AG04450 (cell line): ENCODE measurements around the gene ZIC5. TPM values are rescaled to one million over a fixed set of nuclear protein-coding genes. Genes with fewer than 3 reads are reported as not detected.

Source experiments
- CTCF ChIA-PET: fragments of 300-600, 350-600 bp; formaldehyde crosslinking; extraction: SDS; loops from one replicate; lab custom pipeline; 2022; ENCODE audit warnings: antibody characterized with exemption, inconsistent platforms; lab: Charles Lee
- POLR2A ChIA-PET: fragments of 350-600 bp; formaldehyde crosslinking; extraction: SDS; loops from one replicate; lab custom pipeline; 2021; ENCODE audit warnings: antibody characterized with exemption, inconsistent platforms; lab: Yijun Ruan, JAX
- DNase-seq: peaks from one replicate; pipeline ENCODE4 v3.0.0-alpha.2; 2011; ENCODE audit warnings: low read depth, low spot score
- H3K27ac ChIP-seq: one replicate; pipeline ENCODE4 v1.5.1; 2012; ENCODE audit warnings: low read depth, low read length, control low read depth
- H3K27me3 ChIP-seq: one replicate; pipeline ENCODE4 v1.6.0; 2012; ENCODE audit warnings: low read length; ENCODE audit not compliant: control insufficient read depth, insufficient read depth
- H3K4me3 ChIP-seq: 2 replicates; pipeline ENCODE4 v1.5.1; 2011; ENCODE audit warnings: mild to moderate bottlenecking, low read depth, low read length, control low read depth
- H3K9me3 ChIP-seq: 2 replicates; pipeline ENCODE4 v1.5.1; 2012; ENCODE audit warnings: low read length; ENCODE audit not compliant: control insufficient read depth, insufficient read depth
- CTCF ChIP-seq: IDR thresholded peaks from 2 replicates; pipeline ENCODE4 v1.5.1; 2011; ENCODE audit warnings: low read depth, low read length, control low read depth, inconsistent platforms
- polyA plus RNA-seq: library from polyadenylated mRNA; depleted of rRNA; stranded (reverse); fragments of >200 nt; gene quantifications from 2 replicates; pipeline ENCODE4 v1.2.3, GENCODE V29; 2011

ZIC5 gene
- polyA plus RNA-seq, 1 experiment: not detected

- no peak overlapping the region for H3K27ac ChIP-seq
- CTCF ChIA-PET: no interaction called here
These were observed 22.4 kb upstream of the ZIC5 start for GRCh38 chr13:99993660-99994637.

DNA sequence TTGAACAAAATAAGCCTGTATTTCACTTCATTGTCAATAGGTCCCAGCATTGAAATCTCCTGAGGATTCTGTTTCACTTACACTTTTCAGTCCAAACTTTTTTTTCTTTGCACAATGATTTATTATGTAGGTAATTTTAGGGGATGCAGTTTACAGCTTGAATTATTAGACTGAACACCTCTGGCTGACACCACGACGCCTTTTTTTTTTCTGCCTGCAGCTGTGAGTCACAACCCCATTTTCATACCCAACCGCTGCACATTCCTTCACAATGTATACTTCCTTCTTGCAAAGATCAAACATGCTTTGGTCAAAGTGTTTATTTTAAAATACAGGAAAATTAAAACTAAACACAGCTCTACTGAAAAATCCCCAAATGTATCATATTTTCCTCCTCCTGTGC lies 21.4 kb upstream of the ZIC5 start:
- DNase-seq: no peak
- H3K27me3 ChIP-seq: peaks cover 97% of the 10 kb centered on the region
- CTCF ChIA-PET: no interaction called here
- no peak overlapping the region for H3K27ac ChIP-seq
- no peak overlapping the region for H3K4me3 ChIP-seq
- no peak for TF ChIP-seq CTCF
- POLR2A ChIA-PET: no interaction called here
- H3K9me3 ChIP-seq: peaks cover 38% of the 10 kb centered on the region; the same call in 1 of the 2 replicates

More at GRCh38 chr13:99993660-99994637, 22.4 kb upstream of the ZIC5 start:
- no peak for TF ChIP-seq CTCF
- peaks cover 36% of the 10 kb centered on the region; the same call in 1 of the 2 replicates for H3K9me3 ChIP-seq
- peaks cover 97% of the 10 kb centered on the region for H3K27me3 ChIP-seq
- POLR2A ChIA-PET: no interaction called here
- no peak for DNase-seq
- H3K4me3 ChIP-seq: no peak overlapping the region

- no peak overlapping the region for H3K27ac ChIP-seq
- H3K4me3 ChIP-seq: no peak overlapping the region
- peaks cover 36% of the 10 kb centered on the region; the same call in 1 of the 2 replicates for H3K9me3 ChIP-seq
- POLR2A ChIA-PET: no interaction called here
- H3K27me3 ChIP-seq: peaks cover 97% of the 10 kb centered on the region
- DNase-seq: no peak
- CTCF ChIA-PET: interaction anchor here (0.6 kb wide), 1 partner anchor 304 kb away, joined by 3 read pairs; no protein-coding TSS in a partner anchor
- TF ChIP-seq CTCF: no peak
These were observed 20.5 kb upstream of the ZIC5 start for GRCh38 chr13:99991828-99992775.

GRCh38 chr13:99991013-99991827 lies 19.7 kb upstream of the ZIC5 start:
- TF ChIP-seq CTCF: no peak
- peaks cover 32% of the 10 kb centered on the region; the same call in 1 of the 2 replicates for H3K9me3 ChIP-seq
- peaks cover 96% of the 10 kb centered on the region for H3K27me3 ChIP-seq
- DNase-seq: no peak
- no peak overlapping the region for H3K4me3 ChIP-seq
- H3K27ac ChIP-seq: no peak overlapping the region
- CTCF ChIA-PET: no interaction called here
- POLR2A ChIA-PET: no interaction called here
